Erythroblast (primary cell): ENCODE data around the gene TPCN2.

ENCODE experiments used
- GATA1 ChIP-seq: IDR thresholded peaks from 2 replicates; pipeline ENCODE4 v1.6.1; 2011; ENCODE audit warnings: low read depth, mild to moderate bottlenecking, control low read depth, low read length, moderate library complexity
- POLR2A ChIP-seq: IDR thresholded peaks from 2 replicates; pipeline ENCODE4 v1.6.1; 2011; ENCODE audit warnings: mild to moderate bottlenecking, low read length

- TF ChIP-seq POLR2A (no peak), GATA1 (no peak)
Observed at GRCh38 chr11:69140635-69141034, 91.9 kb downstream of the TPCN2 start.
